Muscle of arm (tissue), 12 donors: ENCODE results near the gene HOXA13. TPM values are rescaled to one million over a fixed set of nuclear protein-coding genes. Genes with fewer than 3 reads are reported as not detected.

ENCODE experiments used
- DNase-seq: peaks from one replicate; pipeline ENCODE4 v3.0.0-alpha.2; 2013
- polyA plus RNA-seq, 12 donors: library from polyadenylated mRNA; unstranded; fragments of 120-200 nt; gene quantifications; one replicate each; pipeline ENCODE4 v1.2.1, GENCODE V29; 2013; ENCODE audit not compliant: insufficient read length in 12 of 12

HOXA13 gene
- polyA plus RNA-seq, 12 donors = 0.07 to 8.1 (median 0.45) TPM; not detected in 3

- DNase-seq = no peak
These were observed 28.6 kb downstream of the HOXA13 start for GRCh38 chr7:27171325-27171636.

GRCh38 chr7:27170426-27171324 lies 29.2 kb downstream of the HOXA13 start:
- DNase-seq = no peak

- no peak for DNase-seq
These were observed 30.0 kb downstream of the HOXA13 start for GRCh38 chr7:27169658-27170425.

GRCh38 chr7:27168265-27168947 lies 31.5 kb downstream of the HOXA13 start:
- no peak for DNase-seq

GRCh38 chr7:27167916-27168264 lies 32.0 kb downstream of the HOXA13 start:
- DNase-seq = no peak

GRCh38 chr7:27166531-27167505 lies 33.1 kb downstream of the HOXA13 start:
- peak; percentile 51 for DNase-seq

GRCh38 chr7:27165996-27166530 lies 33.8 kb downstream of the HOXA13 start:
- DNase-seq = peak; percentile 74

GRCh38 chr7:27165089-27165995 lies 34.5 kb downstream of the HOXA13 start, which contains the start of gene HOXA9:
Gene HOXA9 (minus strand): TSS chr7:27165537. CDS start chr7:27165457, 80 bp downstream.
- peak; percentile 93 for DNase-seq

GRCh38 chr7:27164367-27165088 lies 35.4 kb downstream of the HOXA13 start:
- no peak for DNase-seq

- DNase-seq = no peak
These were observed 35.9 kb downstream of the HOXA13 start for GRCh38 chr7:27164045-27164366.

- DNase-seq = no peak
These were observed 36.4 kb downstream of the HOXA13 start for GRCh38 chr7:27163288-27164044.

- DNase-seq = peak; percentile 34
These were observed 37.2 kb downstream of the HOXA13 start for GRCh38 chr7:27162561-27163287.

GRCh38 chr7:27161721-27162560 lies 38.0 kb downstream of the HOXA13 start:
- DNase-seq = peak; percentile 53

- no peak for DNase-seq
These were observed 38.6 kb downstream of the HOXA13 start for GRCh38 chr7:27161214-27161720.

- peak; percentile 93 for DNase-seq
These were observed 39.2 kb downstream of the HOXA13 start for GRCh38 chr7:27160546-27161213.

GRCh38 chr7:27160145-27160545 lies 39.7 kb downstream of the HOXA13 start:
- no peak for DNase-seq
